Keratinocyte (primary cell): ENCODE data around the gene HPS6. TPM values are rescaled to one million over a fixed set of nuclear protein-coding genes. Genes with fewer than 3 reads are reported as not detected.

ENCODE experiments used
- DNase-seq: peaks from one replicate; pipeline ENCODE4 v3.0.0-alpha.2; 2011; ENCODE audit warnings: low read depth, missing footprints, low spot score
- FAIRE-seq: peaks from 2 replicates; lab custom pipeline; 2011; peaks lifted over from hg19 to GRCh38; lab: Jason Lieb, UNC
- H2AFZ ChIP-seq: 2 replicates; pipeline ENCODE4 v1.6.0; 2012; ENCODE audit warnings: low read length, control low read depth, inconsistent platforms; ENCODE audit not compliant: control insufficient read depth
- H3K27ac ChIP-seq: 2 replicates; pipeline ENCODE4 v1.5.1; 2011; ENCODE audit warnings: low read length; ENCODE audit not compliant: control insufficient read depth, insufficient read depth
- H3K27me3 ChIP-seq: 3 replicates; pipeline ENCODE4 v1.6.0; 2011; ENCODE audit warnings: low read length; ENCODE audit not compliant: control insufficient read depth, insufficient read depth; ENCODE audit errors: extremely low read depth
- H3K36me3 ChIP-seq, 2 experiments: 2 replicates in 1 of 2; 3 replicates in 1 of 2; pipeline ENCODE4 v1.5.1; 2011; ENCODE audit warnings: low read length in 2 of 2, mild to moderate bottlenecking in 1 of 2; ENCODE audit not compliant: control insufficient read depth in 2 of 2, insufficient read depth in 2 of 2; ENCODE audit errors: extremely low read depth in 1 of 2
- H3K4me1 ChIP-seq: 3 replicates; pipeline ENCODE4 v1.5.1; 2011; ENCODE audit warnings: low read length; ENCODE audit not compliant: control insufficient read depth, insufficient read depth; ENCODE audit errors: extremely low read depth
- H3K4me2 ChIP-seq: 3 replicates; pipeline ENCODE4 v1.6.0; 2011; ENCODE audit warnings: low read depth, low read length; ENCODE audit not compliant: control insufficient read depth, insufficient read depth; ENCODE audit errors: extremely low read depth
- H3K4me3 ChIP-seq, 3 experiments: fragments of 200-600 bp in 1 of 3; sonication (generic) in 1 of 3; 2 replicates in 2 of 3; 3 replicates in 1 of 3; pipeline ENCODE4 v1.5.1; 2011 to 2016; ENCODE audit warnings: low read length in 3 of 3, mild to moderate bottlenecking in 3 of 3, control low read depth in 2 of 3, inconsistent platforms in 1 of 3, low read depth in 1 of 3, mixed read lengths in 1 of 3, mixed run types in 1 of 3, moderate library complexity in 1 of 3; ENCODE audit not compliant: control insufficient read depth in 2 of 3, insufficient read depth in 2 of 3; ENCODE audit errors: extremely low read depth in 1 of 3
- H3K79me2 ChIP-seq: 2 replicates; pipeline ENCODE4 v1.6.0; 2012; ENCODE audit warnings: low read length; ENCODE audit not compliant: control insufficient read depth, insufficient read depth
- H3K9ac ChIP-seq: 3 replicates; pipeline ENCODE4 v1.6.0; 2011; ENCODE audit warnings: low read length; ENCODE audit not compliant: control insufficient read depth, insufficient read depth; ENCODE audit errors: extremely low read depth
- H3K9me1 ChIP-seq: 3 replicates; pipeline ENCODE4 v1.6.0; 2011; ENCODE audit warnings: low read length; ENCODE audit not compliant: control insufficient read depth, insufficient read depth; ENCODE audit errors: extremely low read depth
- H3K9me3 ChIP-seq: 2 replicates; pipeline ENCODE4 v1.5.1; 2012; ENCODE audit warnings: low read depth, low read length; ENCODE audit not compliant: control insufficient read depth
- H4K20me1 ChIP-seq: 3 replicates; pipeline ENCODE4 v1.6.0; 2011; ENCODE audit warnings: low read length; ENCODE audit not compliant: control insufficient read depth, insufficient read depth; ENCODE audit errors: extremely low read depth
- CTCF ChIP-seq, 3 experiments: IDR thresholded peaks in 1 of 3; conservative IDR thresholded peaks in 1 of 3; optimal IDR thresholded peaks in 1 of 3; 2 replicates in 2 of 3; 3 replicates in 1 of 3; pipeline versions ENCODE3 to v1.5.1; 2011; ENCODE audit warnings: low read length in 3 of 3, mild to moderate bottlenecking in 3 of 3, moderate library complexity in 2 of 3, control low read depth in 1 of 3, inconsistent platforms in 1 of 3; ENCODE audit not compliant: insufficient read depth in 2 of 3; ENCODE audit errors: extremely low read depth in 1 of 3
- EZH2 ChIP-seq: IDR thresholded peaks from one replicate; pipeline ENCODE4 v1.6.1; 2012; ENCODE audit warnings: inconsistent platforms, mild to moderate bottlenecking, low read length, moderate library complexity
- dilution Hi-C: fragments of 300-500 bp; cut with MboI; formaldehyde crosslinking; loops from one replicate; pipeline ENCODE4 v1.7.0; 2020; ENCODE audit warnings: low sequenced_read_pairs; ENCODE audit not compliant: extremely low pct_ligation_motif_present
- polyA plus RNA-seq, 5 experiments: library from polyadenylated mRNA; depleted of rRNA in 3 of 5; stranded (reverse) in 3 of 5; stranded (forward) in 1 of 5; unstranded in 1 of 5; fragments of >200 nt; gene quantifications; 1 replicate in 1 of 5; 2 replicates in 3 of 5; 3 replicates in 1 of 5; pipeline versions ENCODE4 v1.2.1 to v1.2.3, GENCODE V29; 2011 to 2012; ENCODE audit warnings: missing spikeins in 2 of 5, low read depth in 1 of 5, low replicate concordance in 1 of 5

HPS6 gene
- polyA plus RNA-seq, 1 donor (not counting 4 experiments of a cell fraction or from before 2014, with no cell fraction given) = 8.6 TPM

- Histone ChIP-seq H3K4me1 (no peaks in the 10 kb centered on the region), H4K20me1 (no peaks in the 10 kb centered on the region), H3K9me1 (no peaks in the 10 kb centered on the region), H3K27me3 (no peaks in the 10 kb centered on the region), H3K4me3 (no peak overlapping the region), H3K4me2 (no peak overlapping the region), H3K9me3 (no peaks in the 10 kb centered on the region), H2AFZ (no peak overlapping the region), H3K9ac (no peak overlapping the region), H3K79me2 (no peaks in the 10 kb centered on the region), H3K27ac (no peak overlapping the region), H3K36me3 (peaks cover 0 to 3% of the 10 kb centered on the region in 2 experiments)
- dilution Hi-C loops = no loop called here
- FAIRE-seq (no peak), DNase-seq (no peak)
- no peak for TF ChIP-seq CTCF (optimal IDR thresholded peaks at IDR 0.05 in 1 of 3, IDR thresholded peaks at IDR 0.05 in 1 of 3, conservative IDR thresholded peaks at IDR 0.05 in 1 of 3; ENCODE audit: extremely low read depth in 1 of 3, insufficient read depth in 2 of 3, low read length in 3 of 3)
Measured at GRCh38 chr10:102090772-102091171, 25.6 kb downstream of the HPS6 start.

GRCh38 chr10:102096449-102096848 is 31.3 kb downstream of the HPS6 start:
- FAIRE-seq (no peak), DNase-seq (no peak)
- dilution Hi-C loops = no loop called here
- no peaks in the 10 kb centered on the region for H3K9me1 ChIP-seq
- no peaks in the 10 kb centered on the region for H3K79me2 ChIP-seq
- peaks cover 3 to 5% of the 10 kb centered on the region in 2 experiments for H3K36me3 ChIP-seq
- no peak overlapping the region for H2AFZ ChIP-seq
- no peak overlapping the region for H3K4me2 ChIP-seq
- no peak overlapping the region for H3K4me3 ChIP-seq
- no peaks in the 10 kb centered on the region for H4K20me1 ChIP-seq
- TF ChIP-seq CTCF (optimal IDR thresholded peaks at IDR 0.05 in 1 of 3, IDR thresholded peaks at IDR 0.05 in 1 of 3, conservative IDR thresholded peaks at IDR 0.05 in 1 of 3; ENCODE audit: extremely low read depth in 1 of 3, insufficient read depth in 2 of 3, low read length in 3 of 3) = no peak
- TF ChIP-seq EZH2 = no peak
- H3K9ac ChIP-seq = no peak overlapping the region
- no peaks in the 10 kb centered on the region for H3K27me3 ChIP-seq
- no peaks in the 10 kb centered on the region for H3K4me1 ChIP-seq
- H3K9me3 ChIP-seq = no peaks in the 10 kb centered on the region
- H3K27ac ChIP-seq = no peak overlapping the region
